ENCODE data around the gene CRADD. TPM values are rescaled to one million over a fixed set of nuclear protein-coding genes. Genes with fewer than 3 reads are reported as not detected.

Gene CRADD
- total RNA-seq, 4 donors from 2014 or later: 51.0 to 86.3 (median 56.6) TPM

- no peaks in the 10 kb centered on the region for H3K27me3 ChIP-seq
- peak overlapping the region in 1 of 4 donors; percentile 46 for H3K27ac ChIP-seq
- no peaks in the 10 kb centered on the region for H3K36me3 ChIP-seq
- TF ChIP-seq CTCF (IDR thresholded peaks at IDR 0.05) (no peak), POLR2A (IDR thresholded peaks at IDR 0.05) (no peak), EP300 (IDR thresholded peaks at IDR 0.05) (no peak)
- no peak overlapping the region for H3K4me3 ChIP-seq
- WGBS, 2 donors: 70 to 71% methylated on average over 5 of the region's 5 CpGs
- H3K9me3 ChIP-seq: no peaks in the 10 kb centered on the region
- DNase-seq (ENCODE audit: low spot score in 2 of 2): no peak
- peaks cover 0 to 44% (median 17%) of the 10 kb centered on the region in 4 donors for H3K4me1 ChIP-seq
Observed at GRCh38 chr12:93790472-93791152, 113.4 kb downstream of the CRADD start.

GRCh38 chr12:93793007-93793406, 115.8 kb downstream of the CRADD start:
- H3K4me1 ChIP-seq: peaks cover 0 to 20% (median 7%) of the 10 kb centered on the region in 4 donors
- H3K4me3 ChIP-seq: no peak overlapping the region
- H3K9me3 ChIP-seq: no peaks in the 10 kb centered on the region
- no peak for TF ChIP-seq POLR2A (IDR thresholded peaks at IDR 0.05)
- TF ChIP-seq CTCF (IDR thresholded peaks at IDR 0.05): no peak
- TF ChIP-seq EP300 (IDR thresholded peaks at IDR 0.05): no peak
- H3K27ac ChIP-seq: no peak overlapping the region
- DNase-seq (ENCODE audit: low spot score in 2 of 2): no peak
- WGBS, 2 donors: 40 to 55% methylated on average over 3 of the region's 3 CpGs
- H3K27me3 ChIP-seq: no peaks in the 10 kb centered on the region
- no peaks in the 10 kb centered on the region for H3K36me3 ChIP-seq

- H3K36me3 ChIP-seq: no peaks in the 10 kb centered on the region
- H3K4me3 ChIP-seq: no peak overlapping the region
- no peaks in the 10 kb centered on the region for H3K9me3 ChIP-seq
- TF ChIP-seq POLR2A (IDR thresholded peaks at IDR 0.05) (no peak), EP300 (IDR thresholded peaks at IDR 0.05) (no peak), CTCF (IDR thresholded peaks at IDR 0.05) (no peak)
- H3K27ac ChIP-seq: no peak overlapping the region
- no peaks in the 10 kb centered on the region for H3K27me3 ChIP-seq
- peaks cover 0 to 17% (median 7%) of the 10 kb centered on the region in 4 donors for H3K4me1 ChIP-seq
- DNase-seq (ENCODE audit: low spot score in 2 of 2): no peak
Observed at GRCh38 chr12:93793983-93794382, 116.8 kb downstream of the CRADD start.

GRCh38 chr12:93794738-93795137, 117.6 kb downstream of the CRADD start:
- Histone ChIP-seq H3K4me3 (no peak overlapping the region), H3K36me3 (no peaks in the 10 kb centered on the region), H3K27me3 (no peaks in the 10 kb centered on the region), H3K4me1 (peaks cover 0 to 15% (median 5%) of the 10 kb centered on the region in 4 donors), H3K27ac (no peak overlapping the region), H3K9me3 (no peaks in the 10 kb centered on the region)
- TF ChIP-seq POLR2A (IDR thresholded peaks at IDR 0.05): no peak
- TF ChIP-seq EP300 (IDR thresholded peaks at IDR 0.05): no peak
- no peak for TF ChIP-seq CTCF (IDR thresholded peaks at IDR 0.05)
- 94 to 95% methylated on average over 2 of the region's 2 CpGs for WGBS, 2 donors
- DNase-seq (ENCODE audit: low spot score in 2 of 2): no peak

- Histone ChIP-seq H3K4me1 (peaks cover 0 to 13% (median 3%) of the 10 kb centered on the region in 4 donors), H3K9me3 (no peaks in the 10 kb centered on the region), H3K27ac (no peak overlapping the region), H3K4me3 (no peak overlapping the region), H3K36me3 (no peaks in the 10 kb centered on the region), H3K27me3 (no peaks in the 10 kb centered on the region)
- WGBS, 2 donors: 87 to 91% methylated on average over 3 of the region's 3 CpGs
- TF ChIP-seq POLR2A (IDR thresholded peaks at IDR 0.05): no peak
- TF ChIP-seq EP300 (IDR thresholded peaks at IDR 0.05): no peak
- TF ChIP-seq CTCF (IDR thresholded peaks at IDR 0.05): no peak
- no peak for DNase-seq (ENCODE audit: low spot score in 2 of 2)
Observed at GRCh38 chr12:93795352-93795751, 118.2 kb downstream of the CRADD start.
